ENCODE measurements around the gene LBHD2. TPM values are rescaled to one million over a fixed set of nuclear protein-coding genes. Genes with fewer than 3 reads are reported as not detected.

The LBHD2 gene
- polyA plus RNA-seq, 1 donor from 2014 or later: not detected

GRCh38 chr14:103068351-103069073 lies 15.5 kb upstream of the LBHD2 start:
- Histone ChIP-seq H3K9me3 (ENCODE audit: low read length) (no peaks in the 10 kb centered on the region), H3K4me3 (ENCODE audit: low read length) (no peak overlapping the region), H3K27ac (ENCODE audit: low read length) (no peak overlapping the region), H3K27me3 (ENCODE audit: insufficient read depth, low read depth, low read length) (no peaks in the 10 kb centered on the region), H4K20me1 (ENCODE audit: insufficient read depth) (no peaks in the 10 kb centered on the region), H2AFZ (ENCODE audit: low read depth, low read length) (no peak overlapping the region), H3K9ac (ENCODE audit: low read length) (no peak overlapping the region), H3K4me2 (ENCODE audit: low read length) (no peak overlapping the region), H3K79me2 (replicated peaks; ENCODE audit: insufficient read depth, low read length) (no peaks in the 10 kb centered on the region), H3K36me3 (ENCODE audit: insufficient read depth, low read length) (no peaks in the 10 kb centered on the region), H3K9me2 (ENCODE audit: insufficient read depth, low read length) (no peaks in the 10 kb centered on the region), H3F3A (ENCODE audit: insufficient read depth, low read length, poor library complexity, severe bottlenecking) (no peaks in the 10 kb centered on the region)
- TF ChIP-seq TAF1 (IDR thresholded peaks at IDR 0.05; ENCODE audit: low read depth) (no peak), SMC3 (conservative IDR thresholded peaks at IDR 0.05; ENCODE audit: poor library complexity) (no peak), RAD21 (conservative IDR thresholded peaks at IDR 0.05) (no peak), EP300 (conservative IDR thresholded peaks at IDR 0.05; ENCODE audit: poor library complexity, severe bottlenecking) (no peak), EZH2 (IDR thresholded peaks at IDR 0.05; ENCODE audit: borderline replicate concordance, insufficient read depth, low read length, poor library complexity, severe bottlenecking) (no peak), REST (IDR thresholded peaks at IDR 0.05; ENCODE audit: borderline replicate concordance) (no peak), POLR2AphosphoS5 (IDR thresholded peaks at IDR 0.05) (no peak), MXI1 (conservative IDR thresholded peaks at IDR 0.05; ENCODE audit: poor library complexity, severe bottlenecking) (no peak)

- H3K27me3 ChIP-seq (ENCODE audit: insufficient read depth, low read depth, low read length): no peaks in the 10 kb centered on the region
- TF ChIP-seq TAF1 (IDR thresholded peaks at IDR 0.05; ENCODE audit: low read depth): no peak
- TF ChIP-seq EZH2 (IDR thresholded peaks at IDR 0.05; ENCODE audit: borderline replicate concordance, insufficient read depth, low read length, poor library complexity, severe bottlenecking): no peak
- TF ChIP-seq REST (IDR thresholded peaks at IDR 0.05; ENCODE audit: borderline replicate concordance): no peak
- no peak for TF ChIP-seq POLR2AphosphoS5 (IDR thresholded peaks at IDR 0.05)
- no peak for TF ChIP-seq SMC3 (conservative IDR thresholded peaks at IDR 0.05; ENCODE audit: poor library complexity)
- no peak for TF ChIP-seq MXI1 (conservative IDR thresholded peaks at IDR 0.05; ENCODE audit: poor library complexity, severe bottlenecking)
- TF ChIP-seq CTCF (IDR thresholded peaks at IDR 0.05; ENCODE audit: poor library complexity, severe bottlenecking): no peak
- TF ChIP-seq RAD21 (conservative IDR thresholded peaks at IDR 0.05): no peak
- TF ChIP-seq EP300 (conservative IDR thresholded peaks at IDR 0.05; ENCODE audit: poor library complexity, severe bottlenecking): no peak
- no peak overlapping the region for H2AFZ ChIP-seq (ENCODE audit: low read depth, low read length)
These were observed 13.6 kb upstream of the LBHD2 start for GRCh38 chr14:103070263-103070885.

More at GRCh38 chr14:103070263-103070885, 13.6 kb upstream of the LBHD2 start:
- Histone ChIP-seq H3K9ac (ENCODE audit: low read length) (no peak overlapping the region), H3K9me3 (ENCODE audit: low read length) (no peaks in the 10 kb centered on the region), H4K20me1 (ENCODE audit: insufficient read depth) (no peaks in the 10 kb centered on the region), H3K27ac (ENCODE audit: low read length) (no peak overlapping the region), H3K36me3 (ENCODE audit: insufficient read depth, low read length) (no peaks in the 10 kb centered on the region), H3K9me2 (ENCODE audit: insufficient read depth, low read length) (no peaks in the 10 kb centered on the region), H3F3A (ENCODE audit: insufficient read depth, low read length, poor library complexity, severe bottlenecking) (no peaks in the 10 kb centered on the region), H3K4me3 (ENCODE audit: low read length) (no peak overlapping the region), H3K4me2 (ENCODE audit: low read length) (no peak overlapping the region), H3K79me2 (replicated peaks; ENCODE audit: insufficient read depth, low read length) (no peaks in the 10 kb centered on the region)

Measured in neural cell (in vitro differentiated cells).